A172 (cell line): Measurements from ENCODE around the gene FBXO24. TPM values are rescaled to one million over a fixed set of nuclear protein-coding genes. Genes with fewer than 3 reads are reported as not detected.
A peak's percentile ranks its signal among the peaks of the same experiment; 100 is the strongest.

Experiments used
- DNase-seq: peaks from one replicate; pipeline ENCODE4 v3.0.0-alpha.2; 2015; ENCODE audit warnings: low spot score
- total RNA-seq: library from RNA; depleted of rRNA; stranded (reverse); fragments of >200 nt; shearing (Covaris generic); gene quantifications from 2 replicates; pipeline ENCODE4 v1.2.3, GENCODE V29; 2014

FBXO24 gene
- total RNA-seq, 1 experiment from 2014 or later, result not detected

GRCh38 chr7:100620804-100621203 is 34.7 kb downstream of the FBXO24 start:
- DNase-seq, result no peak

- no peak for DNase-seq
Observed at GRCh38 chr7:100621554-100621953, 35.4 kb downstream of the FBXO24 start.

DNA sequence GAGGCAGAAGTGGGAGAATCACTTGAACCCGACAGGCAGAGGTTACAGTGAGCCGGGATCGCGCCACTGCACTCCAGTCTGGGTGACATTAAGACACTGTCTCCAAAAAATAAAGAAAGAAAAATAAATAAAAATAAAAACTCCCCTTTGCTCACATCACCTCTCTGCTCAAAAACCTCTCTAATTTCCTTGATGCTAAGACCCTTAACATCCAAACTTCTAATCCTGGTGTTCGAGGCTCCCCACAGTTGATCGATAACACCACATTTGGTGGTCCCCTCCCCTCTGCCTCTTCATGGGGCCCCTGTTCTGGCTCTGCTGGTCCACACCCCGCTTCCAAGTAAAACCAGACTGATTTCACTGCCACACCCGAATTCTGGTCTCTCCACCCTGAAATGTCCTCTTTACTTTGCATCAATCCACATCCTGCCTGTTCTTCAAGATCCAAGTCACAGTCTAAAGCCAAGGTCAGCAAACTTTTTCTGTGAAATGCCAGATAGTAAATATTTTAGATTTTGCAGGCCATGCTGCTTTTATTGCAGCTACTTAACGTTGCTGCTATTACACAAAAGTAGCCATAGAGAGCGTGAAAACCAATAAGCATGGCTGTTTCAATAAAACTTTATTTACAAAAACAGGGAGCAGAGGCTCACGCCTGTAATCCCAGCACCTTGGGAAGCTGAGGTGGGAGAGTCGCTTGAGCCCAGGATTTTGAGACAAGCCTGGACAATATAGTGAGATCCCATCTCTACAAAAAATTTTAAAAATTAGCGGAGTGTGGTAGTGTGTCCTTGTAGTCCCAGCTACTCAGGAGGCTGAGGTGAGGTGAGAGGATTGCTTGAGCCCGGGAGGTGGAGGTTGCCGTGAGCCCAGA is 38.1 kb downstream of the FBXO24 start:
- DNase-seq, result no peak

DNA sequence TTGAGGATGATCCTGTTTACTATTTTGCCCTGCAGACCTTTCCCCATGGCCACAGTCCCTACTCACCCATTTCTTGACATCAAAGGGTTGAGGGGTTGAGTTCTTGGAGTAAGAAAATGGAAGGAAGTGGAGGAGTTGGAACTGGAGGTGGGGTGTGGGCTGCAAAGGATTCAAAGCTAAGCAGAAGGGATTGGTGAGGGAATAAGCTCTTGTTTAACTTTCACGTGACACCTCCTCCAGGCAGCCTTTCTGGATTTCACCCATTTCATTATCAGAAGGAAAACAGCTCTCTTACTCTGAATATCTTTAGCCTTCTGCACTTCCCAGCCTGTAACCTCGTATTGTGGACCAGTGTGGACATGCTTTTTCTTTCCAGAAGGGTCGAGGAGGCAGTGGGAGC is 39.9 kb downstream of the FBXO24 start:
- no peak for DNase-seq

DNA sequence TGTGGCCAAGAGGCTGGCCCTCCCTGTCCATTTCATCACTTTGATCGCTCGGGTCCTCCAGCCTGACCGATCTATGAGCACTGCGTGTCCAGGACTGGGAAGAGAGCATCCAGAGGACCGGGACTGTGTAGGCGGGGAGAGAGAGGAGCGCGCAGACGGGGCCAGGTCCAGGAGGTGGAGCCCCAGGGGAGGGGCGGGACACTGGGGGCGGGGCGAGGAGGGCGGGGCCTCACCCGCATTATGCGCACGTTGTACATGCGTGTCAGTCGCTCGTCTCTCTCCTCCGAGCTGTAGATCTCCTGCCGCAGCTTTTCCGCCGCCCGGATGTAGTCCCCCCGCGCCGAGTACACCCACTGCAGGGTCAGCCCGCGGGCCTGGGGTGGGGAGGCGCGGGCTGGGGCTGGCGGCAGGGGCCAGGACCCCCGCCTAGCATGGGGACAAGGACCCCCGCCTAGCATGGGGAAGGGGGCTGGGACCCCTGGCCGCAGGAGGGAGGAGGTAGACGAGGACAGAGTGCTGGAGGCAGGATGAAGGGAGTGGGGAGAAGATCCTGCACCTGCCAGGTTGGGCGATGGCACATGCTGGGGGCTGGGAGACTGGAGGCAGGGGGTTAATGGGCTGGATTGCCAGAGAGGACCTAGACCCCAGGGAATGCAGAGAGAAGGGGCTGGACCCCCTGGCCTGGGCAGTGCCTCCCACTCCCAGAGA is 40.6 kb downstream of the FBXO24 start:
- DNase-seq, result peak; percentile 68

DNA sequence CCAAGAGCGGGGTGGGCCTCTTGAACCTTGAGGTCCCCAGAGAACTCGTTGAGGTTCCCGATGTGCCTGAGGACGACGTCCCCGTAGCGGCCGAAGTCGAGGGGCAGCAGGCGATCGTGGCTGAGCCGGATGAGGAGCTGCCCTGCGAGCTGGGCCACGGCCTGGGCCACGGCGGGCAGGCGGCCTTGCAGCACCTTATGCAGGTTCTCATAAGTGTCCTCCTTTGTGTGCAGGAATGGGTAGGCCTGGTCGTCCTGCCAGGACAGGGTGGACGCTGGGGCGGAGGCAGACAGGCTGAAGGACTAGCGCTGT is 41.1 kb downstream of the FBXO24 start:
- DNase-seq, result no peak

- DNase-seq, result peak; percentile 40
Observed at GRCh38 chr7:100629117-100629716, 43.1 kb downstream of the FBXO24 start.

DNA sequence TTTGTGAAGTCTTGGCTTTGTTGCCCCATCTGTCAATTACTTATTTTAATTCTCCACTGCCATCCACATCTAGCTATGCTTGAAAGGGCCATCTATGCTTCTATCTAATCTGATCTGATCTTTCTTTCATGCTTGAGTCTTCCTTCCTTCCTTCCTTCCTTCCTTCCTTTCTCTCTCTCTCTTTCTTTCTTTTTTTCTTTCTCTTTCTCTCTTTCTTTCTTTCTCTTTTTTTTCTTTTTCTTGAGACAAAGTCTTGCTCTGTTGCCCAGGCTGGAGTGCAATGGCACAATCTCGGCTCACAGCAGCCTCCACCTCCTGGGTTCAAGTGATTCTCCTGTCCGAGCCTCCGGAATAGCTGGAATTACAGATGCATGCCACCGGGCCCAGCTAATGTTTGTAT is 43.9 kb downstream of the FBXO24 start:
- DNase-seq, result no peak

DNA sequence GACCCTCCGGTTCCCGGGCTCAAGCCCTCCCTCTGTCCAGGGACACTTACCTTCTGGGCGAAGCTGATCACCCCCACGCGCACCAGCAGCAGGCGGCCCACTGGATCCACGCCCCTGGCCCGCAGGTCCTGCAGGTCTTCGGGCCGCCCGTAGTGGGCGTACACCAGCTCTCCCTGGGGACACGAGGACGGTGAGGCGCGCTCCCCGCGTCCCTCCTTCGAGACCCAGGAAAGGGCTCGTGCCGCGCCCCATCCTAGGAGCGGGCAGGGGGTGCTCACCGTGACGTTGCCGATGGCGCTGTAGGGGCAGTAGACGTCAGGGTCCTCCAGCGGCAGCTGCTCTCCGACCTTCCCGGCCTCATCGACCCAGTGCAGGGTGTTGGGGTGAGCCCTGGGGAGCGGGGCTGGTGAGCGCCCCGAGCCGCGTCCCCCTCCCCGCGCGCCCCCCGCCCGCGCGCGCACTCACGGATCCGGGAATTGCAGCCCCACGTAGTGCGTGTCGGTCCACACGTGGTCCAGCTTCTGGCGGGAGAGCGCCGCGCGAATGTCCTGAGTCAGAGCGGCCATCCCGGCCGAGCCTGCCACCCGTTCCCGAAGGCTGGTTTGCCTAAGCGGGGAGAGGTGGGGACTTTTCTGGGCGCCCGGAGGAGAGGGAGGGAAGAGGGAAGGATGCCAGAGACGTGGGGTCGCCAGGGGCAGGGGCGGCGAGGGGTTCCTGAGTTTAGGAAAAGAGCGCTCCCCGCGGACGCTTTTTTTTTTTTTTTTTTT is 47.0 kb downstream of the FBXO24 start:
- no peak for DNase-seq

GRCh38 chr7:100639995-100640516 is 53.9 kb downstream of the FBXO24 start:
- no peak for DNase-seq

GRCh38 chr7:100640517-100641440 is 54.7 kb downstream of the FBXO24 start:
- no peak for DNase-seq

GRCh38 chr7:100641463-100641859 is 55.3 kb downstream of the FBXO24 start, which contains the start of gene TFR2:
TSS of gene TFR2 (minus strand) at chr7:100641552. CDS start at chr7:100641509, 43 bp downstream.
- DNase-seq, result no peak

DNA sequence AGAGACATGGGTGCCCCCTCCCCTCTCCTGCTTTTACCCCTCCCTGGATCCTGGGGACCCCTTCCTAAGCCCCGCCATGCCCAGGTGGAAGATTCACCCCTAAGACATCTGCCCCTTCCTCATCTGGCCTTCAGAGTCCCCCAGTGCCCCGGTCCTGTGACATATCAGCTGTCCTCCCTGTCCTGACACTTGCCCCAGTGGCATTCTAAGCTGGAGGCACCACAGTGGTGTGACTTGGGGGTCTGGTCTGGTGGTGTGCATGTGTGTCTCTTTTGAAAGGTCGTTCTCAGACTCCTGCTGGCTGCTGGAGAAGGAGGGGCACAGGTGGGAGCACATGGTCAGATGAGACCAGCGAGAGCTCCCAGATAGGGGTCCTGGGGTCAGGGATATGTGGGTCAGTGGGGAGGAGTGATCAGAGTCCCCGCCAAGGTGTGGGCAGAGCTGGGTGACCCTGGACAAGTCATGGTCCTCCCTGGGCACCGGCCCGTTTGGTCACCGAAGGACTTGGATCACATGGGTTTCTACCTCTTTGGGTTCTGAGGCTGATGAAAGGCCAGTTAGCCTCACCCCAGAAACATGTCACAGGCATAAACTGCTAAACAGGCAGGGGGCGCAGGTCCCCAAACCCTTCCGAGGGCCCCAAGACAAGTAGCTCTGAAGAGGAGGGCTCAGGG is 55.9 kb downstream of the FBXO24 start:
- DNase-seq, result no peak

DNA sequence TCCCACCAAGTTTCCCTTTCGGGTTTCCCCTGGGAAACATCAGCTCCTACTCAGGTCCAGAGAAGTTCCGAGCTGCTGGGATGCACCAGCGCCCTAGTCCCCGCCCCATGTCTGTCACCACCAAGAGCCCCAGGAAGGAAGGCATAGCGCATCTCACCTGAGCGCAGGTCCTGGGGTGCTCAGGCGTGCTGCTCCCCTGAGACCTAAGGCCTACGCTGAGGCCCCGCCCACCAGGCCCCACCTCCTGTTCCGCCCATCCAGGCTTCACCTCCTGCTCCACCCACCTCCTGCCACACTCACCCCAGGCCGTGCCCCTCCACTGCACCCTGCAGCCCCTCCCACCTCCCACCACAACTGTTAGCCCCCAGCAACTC is 56.4 kb downstream of the FBXO24 start:
- DNase-seq, result no peak

DNA sequence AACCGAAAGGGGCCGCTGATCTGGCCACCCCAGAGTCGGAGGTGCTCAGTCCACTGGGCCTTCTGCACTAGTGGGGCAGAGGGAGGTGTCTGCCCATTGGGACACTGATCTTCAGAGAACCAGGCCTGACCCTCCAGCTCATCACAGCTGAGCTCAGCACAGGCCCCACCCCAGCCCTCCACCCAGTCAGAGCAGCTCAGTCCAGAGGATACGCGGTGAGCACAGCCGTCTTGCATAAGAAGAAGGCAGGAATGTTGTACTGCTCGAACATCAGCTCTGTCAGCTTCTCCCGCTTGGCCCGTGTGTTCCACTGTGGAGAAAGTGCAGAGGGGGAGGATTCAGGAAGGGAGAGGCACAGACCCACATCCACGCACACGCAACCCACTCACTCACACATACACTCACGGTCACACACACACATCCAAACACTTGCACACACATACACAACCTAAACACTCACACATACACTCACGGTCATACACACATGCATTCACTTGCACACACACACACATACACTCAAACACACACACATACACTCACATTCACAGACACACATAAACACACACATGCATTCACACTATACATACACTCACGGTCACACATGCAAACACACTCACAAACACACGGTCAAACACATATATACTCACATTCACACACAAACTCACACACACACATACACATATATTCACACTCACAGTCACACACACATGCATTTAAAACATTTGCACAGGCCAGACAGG is 63.9 kb downstream of the FBXO24 start:
- DNase-seq, result no peak
